Activated naive CD8-positive, alpha-beta T cell treated with anti-CD3 and anti-CD28 coated beads, Interleukin-2, amount 50 U/mL, for 16 hours (primary cell): Measurements from ENCODE around the gene KLK11.

Source experiments
- DNase-seq: peaks from one replicate; pipeline ENCODE4 v3.0.0-alpha.2; 2020; ENCODE audit warnings: low read depth, low spot score

Gene KLK11

GRCh38 chr19:51026554-51026831 lies at the start of gene KLK11:
KLK11 (minus strand) TSS chr19:51026616; CDS start chr19:51025631, 985 bp downstream.
- DNase-seq: no peak

DNA sequence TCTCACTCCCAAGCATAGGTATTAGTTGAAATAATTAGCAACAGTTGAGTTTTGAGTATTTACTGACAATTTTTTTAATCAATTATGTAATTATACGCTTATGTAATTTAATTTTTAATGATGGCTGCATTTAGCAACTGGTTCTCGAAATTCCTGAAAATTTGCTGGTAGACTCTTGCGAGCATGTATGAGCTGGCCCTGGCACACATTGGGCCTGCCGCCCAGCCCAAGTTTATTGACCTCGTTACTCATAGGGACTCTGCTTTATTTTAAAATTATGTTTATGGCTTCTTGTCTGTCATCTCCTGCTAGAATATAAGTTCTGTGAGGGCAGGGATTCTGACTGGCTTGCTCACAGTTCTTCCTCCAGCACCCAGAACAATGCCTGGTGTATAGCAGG lies 49.6 kb upstream of the KLK11 start:
- no peak for DNase-seq

GRCh38 chr19:51071095-51071405 lies 44.6 kb upstream of the KLK11 start:
- no peak for DNase-seq

- no peak for DNase-seq
Measured at GRCh38 chr19:51070334-51071094, 44.1 kb upstream of the KLK11 start.

DNA sequence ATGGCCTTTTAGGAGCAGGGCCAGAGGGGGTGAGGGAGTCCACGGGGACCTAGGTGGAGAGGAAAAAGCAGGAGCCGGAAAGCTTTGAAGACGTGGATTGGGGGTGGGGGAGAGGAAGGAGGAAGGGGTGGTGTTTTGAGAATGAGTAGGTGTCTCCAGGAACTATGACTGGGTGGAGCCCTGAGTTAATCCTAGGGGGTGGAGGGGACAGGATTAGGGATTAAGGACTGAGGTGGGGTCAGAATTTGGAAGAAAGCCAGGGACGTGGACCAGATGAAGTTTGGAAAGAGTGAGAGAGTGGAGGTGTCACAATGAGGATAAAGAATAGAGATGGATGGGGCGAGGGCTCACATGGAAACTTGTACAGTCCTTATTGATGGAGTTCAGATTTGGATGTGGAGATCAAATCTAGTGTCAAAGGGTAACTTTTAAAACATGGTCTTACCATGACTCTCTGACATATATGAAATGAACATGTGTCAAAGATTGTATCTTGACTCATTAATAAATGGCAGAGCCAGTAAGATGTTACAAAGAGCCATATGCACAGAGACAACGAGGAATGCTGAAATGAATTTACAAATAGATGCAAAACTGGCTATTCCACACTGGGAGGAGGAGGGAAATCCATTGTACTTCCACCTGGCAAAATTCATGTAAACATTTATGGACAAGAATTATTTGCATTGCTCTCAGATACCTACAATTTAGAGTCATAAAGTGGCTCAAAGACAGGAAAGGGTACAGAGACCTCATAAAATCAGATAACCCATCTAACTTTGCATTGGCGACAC lies 40.2 kb upstream of the KLK11 start:
- no peak for DNase-seq

DNA sequence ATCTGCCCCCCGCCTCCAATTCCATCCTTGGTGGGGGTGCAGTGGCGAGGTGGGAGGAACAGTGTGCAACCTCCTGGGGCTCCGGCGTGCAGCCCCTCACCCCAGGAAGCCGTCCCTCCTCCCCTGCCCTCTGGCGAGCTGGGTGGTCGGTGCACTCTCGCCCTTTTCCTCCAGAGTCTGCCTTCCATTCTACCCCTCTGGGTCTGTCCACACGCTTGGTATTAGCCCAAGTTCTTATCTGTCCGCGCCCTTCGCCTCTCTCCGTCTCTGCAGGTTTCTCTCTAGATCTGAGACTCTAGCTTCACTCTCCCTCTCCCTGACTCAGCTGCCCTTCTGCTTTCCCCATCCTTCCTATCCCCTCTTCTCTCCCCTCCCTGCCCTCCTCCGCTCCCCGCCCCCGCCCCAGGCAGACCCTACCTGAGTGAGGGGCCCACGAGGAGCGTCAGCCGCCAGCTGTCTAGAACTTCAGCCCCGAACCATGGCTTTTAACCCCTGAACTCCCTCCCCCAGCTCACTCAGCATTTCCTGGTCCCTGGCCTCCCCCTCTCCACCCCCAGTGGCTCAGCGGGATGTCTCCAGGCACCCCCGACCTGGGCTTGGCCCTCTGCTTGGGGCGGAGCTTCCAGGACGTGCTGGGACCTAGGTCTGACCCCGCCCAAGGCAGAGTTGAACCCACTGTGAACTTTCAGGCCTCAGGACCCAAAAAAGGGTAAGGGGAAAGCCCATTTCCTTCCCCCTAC lies 39.0 kb upstream of the KLK11 start:
- no peak for DNase-seq

- no peak for DNase-seq
Measured at GRCh38 chr19:51064534-51065220, 38.3 kb upstream of the KLK11 start, which contains the start of gene KLK13. KLK13 (minus strand) TSS chr19:51065092; CDS start chr19:51065067, 25 bp downstream.

DNA sequence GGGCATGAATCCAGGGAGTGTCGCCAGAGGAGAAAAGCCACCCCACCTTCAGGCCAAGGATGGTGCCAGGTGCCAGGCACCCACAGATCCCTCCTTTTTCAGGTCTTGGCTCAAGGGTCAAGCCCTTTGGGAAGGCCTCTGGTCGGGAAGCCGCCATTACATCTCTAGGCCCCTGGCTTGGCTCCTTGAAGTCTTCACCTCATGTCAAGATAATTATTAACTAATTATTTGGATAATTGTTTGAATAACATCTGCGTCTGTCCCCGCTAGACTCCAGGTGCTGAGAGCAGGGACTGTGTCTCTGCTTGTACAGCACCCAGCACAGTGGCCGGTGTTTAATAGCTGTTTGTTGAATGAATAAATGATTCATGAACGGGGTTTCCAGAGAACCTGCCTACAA lies 37.2 kb upstream of the KLK11 start:
- no peak for DNase-seq

GRCh38 chr19:51060973-51061372 lies 34.6 kb upstream of the KLK11 start:
- no peak for DNase-seq

GRCh38 chr19:51060336-51060735 lies 33.9 kb upstream of the KLK11 start:
- no peak for DNase-seq

DNA sequence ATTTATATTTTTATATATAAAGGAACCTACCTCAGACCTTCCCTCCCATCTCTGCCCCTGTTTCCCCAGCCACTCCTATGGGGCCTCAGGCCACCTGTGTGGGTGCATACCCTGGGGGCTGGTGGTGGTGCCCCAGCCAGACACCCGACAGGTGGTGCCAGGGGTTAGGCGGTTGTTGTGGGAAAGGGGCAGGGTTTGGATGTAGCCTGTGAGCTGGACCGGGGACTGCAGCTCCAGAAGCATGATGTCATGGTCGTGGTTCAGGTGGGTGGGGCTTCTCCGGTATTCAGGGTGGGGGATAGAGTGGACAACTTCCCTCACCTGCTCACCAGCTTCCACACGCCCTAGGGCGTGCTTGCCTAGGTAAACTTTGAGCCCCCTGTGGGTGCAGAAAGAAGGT lies 33.3 kb upstream of the KLK11 start:
- DNase-seq: no peak

DNA sequence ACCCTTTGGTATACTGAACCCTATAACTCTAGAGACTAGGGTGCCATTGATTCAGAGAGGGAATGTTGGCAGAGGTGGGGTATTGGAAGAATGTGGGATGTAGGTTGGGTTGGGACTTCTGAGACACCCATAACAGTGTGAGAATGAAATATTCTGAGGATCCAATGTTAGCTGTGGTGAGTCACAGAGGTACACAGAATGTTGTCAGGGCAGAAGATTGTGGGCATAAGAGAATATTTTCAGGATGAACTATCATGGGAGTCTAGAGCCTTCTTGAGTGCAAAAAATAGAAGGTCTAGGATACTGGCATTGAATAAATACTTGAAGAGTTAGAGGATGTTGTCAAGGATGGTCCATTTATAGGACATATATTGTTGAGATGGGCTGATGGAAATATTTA lies 29.4 kb upstream of the KLK11 start:
- no peak for DNase-seq

GRCh38 chr19:51047031-51047335 lies 20.6 kb upstream of the KLK11 start:
- no peak for DNase-seq

GRCh38 chr19:51044327-51044726 lies 17.9 kb upstream of the KLK11 start:
- no peak for DNase-seq

DNA sequence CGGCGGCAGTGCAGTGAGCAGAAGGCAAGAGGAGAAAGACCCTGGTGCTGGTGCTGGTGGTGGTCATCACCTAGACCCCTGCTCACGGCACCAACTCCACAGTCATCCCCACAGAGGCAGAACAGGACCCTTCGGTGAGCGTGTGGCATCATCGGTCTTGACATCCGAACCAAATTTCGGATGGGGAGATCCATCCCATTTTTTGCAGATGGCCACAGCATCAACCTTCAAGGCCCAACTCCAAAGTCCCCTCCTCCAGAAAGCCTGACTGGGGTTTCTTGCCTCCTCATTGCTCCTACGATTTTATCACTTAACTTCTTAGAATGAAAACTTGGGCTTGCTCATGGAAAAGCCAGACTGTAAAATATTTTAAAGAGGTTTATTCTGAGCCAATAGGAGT lies 17.1 kb upstream of the KLK11 start:
- DNase-seq: no peak

DNA sequence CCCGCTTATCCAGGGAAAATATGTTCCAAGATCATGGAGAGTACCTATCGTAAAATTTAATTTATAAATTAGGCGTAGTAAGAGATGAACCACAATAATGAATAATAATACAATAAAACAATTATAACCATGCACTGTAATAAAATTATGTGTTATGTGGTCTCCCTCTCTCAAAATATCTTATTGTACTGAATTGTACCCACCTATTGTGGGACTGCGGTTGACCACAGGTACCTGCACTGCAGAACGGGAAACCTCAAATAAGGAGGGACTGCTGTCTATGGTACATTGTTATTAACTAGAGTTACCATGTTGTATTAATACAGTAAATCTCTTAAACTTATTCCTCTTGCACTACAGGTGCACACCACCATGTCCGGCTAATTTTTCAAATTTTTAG lies 13.7 kb upstream of the KLK11 start:
- no peak for DNase-seq

DNA sequence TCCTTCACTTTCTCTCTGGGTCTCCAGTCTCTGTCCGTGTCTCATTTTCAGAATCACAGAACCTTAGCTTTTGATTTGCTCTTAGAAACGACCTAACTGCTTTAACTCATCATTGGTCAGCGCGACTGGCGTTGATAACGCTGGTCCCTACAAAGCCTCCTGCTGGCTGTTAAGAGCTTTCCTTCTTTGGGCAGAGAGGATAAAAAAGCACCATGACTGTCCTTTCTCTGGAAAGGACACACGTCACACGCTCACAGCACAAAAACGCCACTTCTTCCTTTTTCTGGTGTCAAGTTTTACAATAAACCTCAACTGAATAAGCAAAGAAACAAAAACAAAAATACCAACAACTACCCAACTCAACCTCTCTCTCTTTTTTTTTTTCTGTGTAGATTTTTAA lies 10.1 kb upstream of the KLK11 start:
- DNase-seq: no peak

DNA sequence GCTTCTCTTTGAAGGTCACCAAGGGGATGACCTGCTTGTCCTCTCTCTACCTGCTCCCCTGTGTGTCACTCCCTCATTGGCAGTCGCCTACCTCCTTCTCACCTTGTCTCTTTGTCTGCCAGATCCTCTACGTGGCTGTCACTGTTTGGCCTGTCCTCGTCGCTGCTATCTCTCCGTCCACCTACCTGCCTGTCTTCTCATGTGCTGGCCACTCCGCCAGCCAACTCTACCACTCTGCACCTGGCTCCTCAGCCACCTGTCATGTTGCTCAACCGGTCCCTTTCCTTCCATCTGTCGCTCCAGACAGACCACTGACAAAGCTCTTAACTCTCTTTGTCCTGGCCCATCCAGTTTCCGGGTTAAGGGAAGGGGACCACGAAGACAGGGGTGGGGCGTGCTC lies 8.3 kb upstream of the KLK11 start, which contains the start of gene KLK12:
Gene KLK12, minus strand, starts transcription at position 299 of the 400 bp plus-strand sequence. CDS start 381 bp downstream, outside the sequence.
- DNase-seq: no peak

DNA sequence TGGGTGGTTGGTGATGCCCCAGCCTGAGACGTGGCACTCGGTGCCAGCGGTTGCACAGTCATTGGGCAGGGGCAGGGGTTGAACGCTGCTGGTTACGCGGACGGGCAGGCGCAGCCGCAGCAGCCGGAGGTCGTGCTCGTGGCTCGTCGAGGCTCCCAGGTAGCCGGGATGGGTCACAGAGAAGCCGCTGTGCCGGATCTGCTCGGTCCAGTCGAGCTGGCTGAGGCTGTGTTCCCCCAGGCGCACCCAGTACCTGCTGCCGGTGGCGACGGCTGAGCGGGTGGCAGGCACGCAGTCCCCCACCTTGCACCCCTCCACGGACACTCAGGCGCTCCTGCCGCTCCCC lies 5.4 kb upstream of the KLK11 start:
- DNase-seq: no peak

DNA sequence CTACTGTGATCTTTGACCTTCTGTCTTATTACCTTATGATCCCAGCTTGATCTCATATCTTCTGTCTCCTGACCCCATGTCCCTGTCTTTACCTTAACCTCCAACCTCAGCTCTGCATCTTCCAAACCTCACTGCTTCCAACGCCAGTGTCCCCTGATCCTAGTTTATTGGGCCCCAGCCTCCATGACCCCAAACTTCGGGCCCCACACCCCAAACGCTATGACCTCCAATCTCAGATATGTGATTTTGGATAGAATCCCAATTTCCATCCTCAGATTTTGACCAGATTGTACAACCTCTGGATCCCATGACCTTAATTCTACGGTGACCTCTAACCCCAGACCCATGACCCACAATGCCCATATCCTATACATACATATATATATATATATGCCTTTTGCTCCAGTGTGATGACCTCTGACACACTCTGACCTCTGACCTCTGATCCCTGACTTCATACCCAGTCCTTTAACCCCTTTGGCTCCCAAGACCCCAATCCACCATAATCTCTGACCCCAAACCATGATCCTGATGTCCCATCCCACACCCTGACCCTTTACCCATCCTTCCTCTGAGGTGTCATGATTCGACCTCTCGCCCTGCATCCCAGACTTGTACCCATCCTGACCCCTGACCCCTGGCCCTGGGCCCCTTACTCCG lies 4.9 kb upstream of the KLK11 start:
- no peak for DNase-seq

DNA sequence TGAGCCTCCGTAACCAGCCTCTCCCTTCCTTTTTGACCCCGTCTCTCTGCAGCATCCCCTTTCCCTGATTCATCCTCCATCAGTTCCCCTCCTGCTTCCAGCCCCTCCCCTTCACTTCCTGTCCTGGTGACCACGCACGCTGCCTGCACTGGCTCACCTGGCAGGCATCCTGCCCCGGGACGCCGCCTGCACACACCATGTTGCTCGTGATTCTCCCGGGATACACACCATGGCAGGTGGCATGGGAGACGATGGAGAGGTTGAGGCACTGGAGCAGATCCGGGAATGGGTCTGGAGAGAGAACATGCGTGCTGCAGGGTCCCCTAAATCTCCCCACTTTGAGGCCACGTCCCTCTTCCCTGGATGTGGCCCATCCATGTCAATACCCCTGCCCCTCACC lies 4.2 kb upstream of the KLK11 start:
- no peak for DNase-seq

DNA sequence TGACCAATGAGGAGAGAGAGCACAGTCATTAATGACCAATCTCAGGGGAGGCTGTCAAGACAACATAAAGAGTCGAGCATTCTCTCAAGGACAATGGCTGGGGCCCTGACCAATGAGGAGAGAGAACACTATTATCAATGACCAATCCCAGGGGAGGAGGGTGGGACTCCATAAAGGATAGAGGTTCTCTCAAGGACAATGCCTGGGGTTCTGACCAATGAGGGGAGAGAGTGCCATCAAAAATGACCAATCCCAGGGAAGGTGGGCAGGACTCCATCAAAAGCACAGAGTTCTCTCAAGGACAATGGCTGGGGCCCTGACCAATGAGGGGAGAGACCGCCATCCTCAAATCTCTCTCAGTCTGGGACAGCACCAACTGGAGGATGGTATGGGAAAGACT lies 3.3 kb upstream of the KLK11 start:
- DNase-seq: no peak
